Astrocyte (in vitro differentiated cells and primary cell): Measurements from ENCODE around the gene TRIP13. TPM values are rescaled to one million over a fixed set of nuclear protein-coding genes. Genes with fewer than 3 reads are reported as not detected.

Experiments
- DNase-seq: peaks from one replicate; pipeline ENCODE4 v3.0.0-alpha.2; 2010; ENCODE audit warnings: low read depth
- FAIRE-seq: peaks from 2 replicates; lab custom pipeline; 2011; peaks lifted over from hg19 to GRCh38; lab: Jason Lieb, UNC
- H2AFZ ChIP-seq: 2 replicates; pipeline ENCODE4 v1.6.0; 2012; ENCODE audit warnings: low read depth, low read length, inconsistent platforms
- H3K27ac ChIP-seq: 2 replicates; pipeline ENCODE4 v1.5.1; 2011; ENCODE audit warnings: low read depth, low read length, inconsistent platforms
- H3K27me3 ChIP-seq: 2 replicates; pipeline ENCODE4 v1.6.0; 2011; ENCODE audit warnings: low read length, inconsistent platforms; ENCODE audit not compliant: insufficient read depth
- H3K36me3 ChIP-seq: 2 replicates; pipeline ENCODE4 v1.5.1; 2011; ENCODE audit warnings: low read length, inconsistent platforms; ENCODE audit not compliant: insufficient read depth
- H3K4me1 ChIP-seq: 2 replicates; pipeline ENCODE4 v1.5.1; 2011; ENCODE audit warnings: low read length, inconsistent platforms; ENCODE audit not compliant: insufficient read depth
- H3K4me2 ChIP-seq: 2 replicates; pipeline ENCODE4 v1.6.0; 2012; ENCODE audit warnings: low read length, inconsistent platforms
- H3K4me3 ChIP-seq: 2 replicates; pipeline ENCODE4 v1.5.1; 2011; ENCODE audit warnings: low read depth, mild to moderate bottlenecking, low read length, inconsistent platforms; ENCODE audit not compliant: insufficient read depth
- H3K79me2 ChIP-seq: 2 replicates; pipeline ENCODE4 v1.6.0; 2012; ENCODE audit warnings: mild to moderate bottlenecking, low read length, inconsistent platforms; ENCODE audit not compliant: insufficient read depth
- H3K9ac ChIP-seq: 2 replicates; pipeline ENCODE4 v1.6.0; 2012; ENCODE audit warnings: mild to moderate bottlenecking, low read length, inconsistent platforms
- H3K9me3 ChIP-seq: 2 replicates; pipeline ENCODE4 v1.5.1; 2012; ENCODE audit warnings: low read depth, mild to moderate bottlenecking, low read length, inconsistent platforms; ENCODE audit not compliant: insufficient read depth
- H4K20me1 ChIP-seq: 2 replicates; pipeline ENCODE4 v1.6.0; 2012; ENCODE audit warnings: low read length, inconsistent platforms; ENCODE audit not compliant: insufficient read depth
- H3K27ac Mint-ChIP-seq: one replicate; pipeline ENCODE4 v1.8.0; 2021; ENCODE audit warnings: mild to moderate bottlenecking, mixed read lengths; ENCODE audit not compliant: unreplicated experiment
- H3K27me3 Mint-ChIP-seq: one replicate; pipeline ENCODE4 v1.8.0; 2021; ENCODE audit warnings: low read depth, mixed read lengths; ENCODE audit not compliant: unreplicated experiment
- H3K36me3 Mint-ChIP-seq: one replicate; pipeline ENCODE4 v1.8.0; 2021; ENCODE audit warnings: low read depth, mixed read lengths; ENCODE audit not compliant: unreplicated experiment
- H3K4me1 Mint-ChIP-seq: one replicate; pipeline ENCODE4 v1.8.0; 2021; ENCODE audit warnings: low read depth, mixed read lengths; ENCODE audit not compliant: unreplicated experiment
- H3K4me3 Mint-ChIP-seq: one replicate; pipeline ENCODE4 v1.8.0; 2021; ENCODE audit warnings: mild to moderate bottlenecking, moderate library complexity, mixed read lengths; ENCODE audit not compliant: unreplicated experiment
- H3K9me3 Mint-ChIP-seq: one replicate; pipeline ENCODE4 v1.8.0; 2021; ENCODE audit warnings: mild to moderate bottlenecking, mixed read lengths; ENCODE audit not compliant: unreplicated experiment
- EZH2 ChIP-seq: IDR thresholded peaks from 2 replicates; pipeline ENCODE4 v1.6.1; 2012; ENCODE audit warnings: mild to moderate bottlenecking, low read length, inconsistent platforms; ENCODE audit not compliant: insufficient read depth
- total RNA-seq: library from RNA; stranded (reverse); gene quantifications from 2 replicates; pipeline ENCODE4 v1.2.1, GENCODE V29; 2021
- TF ChIP-seq, protein P1 (sequence below): IDR thresholded peaks from 2 replicates; pipeline ENCODE4 v1.5.1; 2011; ENCODE audit warnings: low read depth, mild to moderate bottlenecking, inconsistent platforms, low read length, moderate library complexity; ENCODE audit not compliant: insufficient read depth

The TRIP13 gene
- total RNA-seq, 1 donor from 2014 or later: 7.3 TPM

DNA sequence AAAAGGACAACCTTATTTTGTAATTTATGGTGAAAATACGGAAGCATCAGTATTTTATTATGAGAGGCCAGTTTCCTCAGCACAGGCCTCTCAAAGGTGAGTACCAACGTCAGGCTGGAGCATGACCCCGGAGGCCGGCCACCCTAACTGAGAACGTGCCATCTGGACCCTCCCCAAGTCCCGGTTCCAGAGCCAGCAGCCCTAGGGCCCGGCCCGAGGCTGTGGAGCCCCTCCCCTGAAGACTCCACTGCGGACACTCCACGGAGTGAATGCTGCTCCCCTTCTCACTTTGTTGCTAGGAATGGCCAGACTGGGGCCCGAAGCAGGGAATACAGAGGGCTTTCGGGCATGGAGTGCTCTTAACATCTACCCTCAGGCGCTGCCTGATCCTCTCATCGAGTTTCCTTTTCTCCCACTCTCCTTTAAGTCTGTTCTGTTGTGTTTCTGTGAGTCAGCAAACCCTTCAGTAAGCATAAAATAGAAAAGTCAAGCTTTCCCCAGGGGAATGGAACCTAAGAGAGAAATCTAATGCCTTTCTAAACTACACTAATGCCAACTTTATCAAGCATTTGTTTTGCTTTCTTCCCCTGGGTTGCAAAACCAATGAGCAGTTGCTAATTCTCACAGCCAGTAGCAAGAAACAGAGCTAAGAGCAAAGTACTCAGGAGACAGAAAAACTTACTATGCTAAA lies 4.6 kb upstream of the TRIP13 start:
- H3K9me3 Mint-ChIP-seq: no peaks in the 10 kb centered on the region
- H3K9me3 ChIP-seq: no peaks in the 10 kb centered on the region
- DNase-seq (no peak), FAIRE-seq (no peak)
- no peak overlapping the region for H3K27ac Mint-ChIP-seq
- TF ChIP-seq, protein P1, sequence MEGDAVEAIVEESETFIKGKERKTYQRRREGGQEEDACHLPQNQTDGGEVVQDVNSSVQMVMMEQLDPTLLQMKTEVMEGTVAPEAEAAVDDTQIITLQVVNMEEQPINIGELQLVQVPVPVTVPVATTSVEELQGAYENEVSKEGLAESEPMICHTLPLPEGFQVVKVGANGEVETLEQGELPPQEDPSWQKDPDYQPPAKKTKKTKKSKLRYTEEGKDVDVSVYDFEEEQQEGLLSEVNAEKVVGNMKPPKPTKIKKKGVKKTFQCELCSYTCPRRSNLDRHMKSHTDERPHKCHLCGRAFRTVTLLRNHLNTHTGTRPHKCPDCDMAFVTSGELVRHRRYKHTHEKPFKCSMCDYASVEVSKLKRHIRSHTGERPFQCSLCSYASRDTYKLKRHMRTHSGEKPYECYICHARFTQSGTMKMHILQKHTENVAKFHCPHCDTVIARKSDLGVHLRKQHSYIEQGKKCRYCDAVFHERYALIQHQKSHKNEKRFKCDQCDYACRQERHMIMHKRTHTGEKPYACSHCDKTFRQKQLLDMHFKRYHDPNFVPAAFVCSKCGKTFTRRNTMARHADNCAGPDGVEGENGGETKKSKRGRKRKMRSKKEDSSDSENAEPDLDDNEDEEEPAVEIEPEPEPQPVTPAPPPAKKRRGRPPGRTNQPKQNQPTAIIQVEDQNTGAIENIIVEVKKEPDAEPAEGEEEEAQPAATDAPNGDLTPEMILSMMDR: no peak
- TF ChIP-seq EZH2: no peak
- no peak overlapping the region for H3K9ac ChIP-seq
- peaks cover 65% of the 10 kb centered on the region for H4K20me1 ChIP-seq
- peaks cover 13% of the 10 kb centered on the region for H3K4me1 ChIP-seq
- H3K27ac ChIP-seq: no peak overlapping the region
- H2AFZ ChIP-seq: no peak overlapping the region
- H3K27me3 Mint-ChIP-seq: no peaks in the 10 kb centered on the region
- H3K79me2 ChIP-seq: peaks cover 90% of the 10 kb centered on the region
- peaks cover 43% of the 10 kb centered on the region for H3K36me3 ChIP-seq
- peaks cover 12% of the 10 kb centered on the region for H3K4me1 Mint-ChIP-seq
- H3K4me3 Mint-ChIP-seq: no peak overlapping the region
- no peak overlapping the region for H3K4me2 ChIP-seq
- H3K4me3 ChIP-seq: no peak overlapping the region
- H3K36me3 Mint-ChIP-seq: peaks cover 19% of the 10 kb centered on the region
- no peaks in the 10 kb centered on the region for H3K27me3 ChIP-seq

DNA sequence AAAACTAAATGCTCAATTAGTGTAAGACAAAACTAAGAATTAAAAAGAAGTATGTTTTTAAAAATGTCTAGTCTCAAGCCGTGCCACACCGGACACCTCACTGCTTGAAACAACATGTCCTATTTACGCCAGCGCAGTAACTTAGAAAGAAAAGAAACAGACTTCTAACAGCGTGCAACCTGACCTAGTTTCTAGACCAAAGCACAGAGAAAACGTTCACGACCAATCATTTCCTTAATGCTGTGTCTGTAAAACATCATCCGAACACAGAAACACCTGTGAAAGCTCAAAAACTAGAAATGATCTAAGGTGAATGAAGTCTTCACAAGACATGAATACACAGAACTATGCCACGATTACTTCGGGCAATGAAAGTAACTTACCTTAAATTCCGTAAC lies 4.0 kb upstream of the TRIP13 start:
- no peak for FAIRE-seq
- Histone ChIP-seq H3K4me2 (no peak overlapping the region), H3K4me1 (peaks cover 18% of the 10 kb centered on the region), H3K27ac (no peak overlapping the region), H2AFZ (no peak overlapping the region), H4K20me1 (peaks cover 60% of the 10 kb centered on the region), H3K36me3 (peaks cover 40% of the 10 kb centered on the region), H3K27me3 (no peaks in the 10 kb centered on the region), H3K4me3 (no peak overlapping the region), H3K9me3 (no peaks in the 10 kb centered on the region), H3K9ac (no peak overlapping the region), H3K79me2 (peaks cover 90% of the 10 kb centered on the region)
- Mint-ChIP-seq H3K4me1 (peaks cover 12% of the 10 kb centered on the region), H3K4me3 (no peak overlapping the region), H3K36me3 (peaks cover 17% of the 10 kb centered on the region), H3K27me3 (no peaks in the 10 kb centered on the region), H3K9me3 (no peaks in the 10 kb centered on the region), H3K27ac (no peak overlapping the region)
- TF ChIP-seq, protein P1: no peak
- no peak for TF ChIP-seq EZH2
- no peak for DNase-seq

DNA sequence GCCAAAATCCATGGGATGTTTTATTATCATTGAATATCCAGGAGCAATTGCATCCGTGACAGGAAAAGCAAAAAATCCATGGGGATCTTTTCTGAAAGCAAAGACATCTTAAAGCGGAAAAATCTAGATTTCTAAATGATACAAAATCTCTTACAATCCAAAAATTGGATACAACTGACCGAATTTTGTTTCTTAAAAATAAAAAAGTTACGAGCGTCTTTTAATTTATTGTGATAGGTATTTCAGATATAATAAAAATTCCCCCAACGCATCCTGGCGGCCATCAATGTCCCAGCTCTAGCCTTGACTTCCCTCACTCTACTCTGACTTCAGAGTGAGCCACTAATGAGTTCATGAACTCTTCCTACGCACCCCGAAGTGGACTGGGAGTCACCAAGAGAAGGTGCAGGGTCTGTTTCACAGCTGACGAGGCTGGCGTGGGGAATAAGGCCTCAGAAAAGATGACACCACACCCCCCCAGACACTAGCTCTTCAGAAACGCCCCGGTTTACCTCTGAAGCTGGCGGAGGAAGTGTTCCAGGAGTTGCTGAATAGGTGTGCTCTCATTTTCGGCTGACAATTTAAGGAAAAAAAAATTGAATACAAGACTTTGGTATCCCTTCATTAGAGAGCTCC lies 3.5 kb upstream of the TRIP13 start:
- Mint-ChIP-seq H3K4me3 (no peak overlapping the region), H3K4me1 (peaks cover 14% of the 10 kb centered on the region), H3K27me3 (no peaks in the 10 kb centered on the region), H3K27ac (no peak overlapping the region), H3K9me3 (no peaks in the 10 kb centered on the region), H3K36me3 (peaks cover 15% of the 10 kb centered on the region)
- TF ChIP-seq, protein P1: no peak
- TF ChIP-seq EZH2: no peak
- peaks cover 23% of the 10 kb centered on the region for H3K4me1 ChIP-seq
- no peak for FAIRE-seq
- peaks cover 55% of the 10 kb centered on the region for H4K20me1 ChIP-seq
- no peak overlapping the region for H3K27ac ChIP-seq
- H3K9me3 ChIP-seq: no peaks in the 10 kb centered on the region
- DNase-seq: no peak
- H3K27me3 ChIP-seq: no peaks in the 10 kb centered on the region
- no peak overlapping the region for H3K4me3 ChIP-seq
- no peak overlapping the region for H3K9ac ChIP-seq
- H3K36me3 ChIP-seq: peaks cover 40% of the 10 kb centered on the region
- H2AFZ ChIP-seq: no peak overlapping the region
- H3K4me2 ChIP-seq: no peak overlapping the region
- peaks cover 90% of the 10 kb centered on the region for H3K79me2 ChIP-seq
